Activated CD8-positive, alpha-beta memory T cell treated with anti-CD3 and anti-CD28 coated beads, Interleukin-2, amount 50 U/mL, for 48 hours (primary cell): ENCODE measurements around the gene SLC7A4.
A peak's percentile ranks its signal among the peaks of the same experiment; 100 is the strongest.
"Not testable (repeated sequence)": the region's sequence is repeated elsewhere in the genome, so short reads cannot be mapped to it uniquely, and the experiment has no call there.

Source experiments
- DNase-seq: peaks from one replicate; pipeline ENCODE4 v3.0.0-alpha.2; 2020

The SLC7A4 gene

GRCh38 chr22:21014726-21015465 is 17.5 kb downstream of the SLC7A4 start, which contains the start of gene P2RX6:
Gene P2RX6 (plus strand): TSS chr22:21015165. CDS start chr22:21015175, 10 bp downstream.
- DNase-seq: no peak

DNA sequence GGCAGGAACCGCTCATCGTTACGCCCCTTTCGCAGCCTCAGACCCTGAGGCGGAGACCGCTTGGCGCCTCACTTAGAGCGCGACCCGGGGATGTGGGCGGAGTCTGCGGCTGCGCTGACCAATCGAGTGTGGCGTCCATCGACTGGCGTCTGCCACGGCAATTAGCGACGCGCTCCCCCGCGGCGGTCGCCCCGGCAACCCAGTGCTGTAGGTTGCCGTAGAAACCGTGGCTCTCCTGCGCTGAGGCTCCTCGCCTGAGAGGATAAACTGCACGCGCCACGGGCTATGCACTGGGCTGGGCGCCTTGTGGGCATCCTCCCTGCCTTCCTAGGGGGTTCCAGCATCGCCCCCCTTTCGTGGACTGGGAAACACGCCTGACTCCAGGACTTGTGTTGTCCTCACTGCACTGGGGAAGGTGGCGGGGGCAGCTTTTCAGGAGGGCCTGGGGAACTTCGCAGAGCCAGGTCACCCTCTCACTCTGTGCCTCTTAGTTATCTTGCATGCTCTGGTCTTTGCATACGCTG is 18.1 kb downstream of the SLC7A4 start:
- DNase-seq: peak; percentile 92

DNA sequence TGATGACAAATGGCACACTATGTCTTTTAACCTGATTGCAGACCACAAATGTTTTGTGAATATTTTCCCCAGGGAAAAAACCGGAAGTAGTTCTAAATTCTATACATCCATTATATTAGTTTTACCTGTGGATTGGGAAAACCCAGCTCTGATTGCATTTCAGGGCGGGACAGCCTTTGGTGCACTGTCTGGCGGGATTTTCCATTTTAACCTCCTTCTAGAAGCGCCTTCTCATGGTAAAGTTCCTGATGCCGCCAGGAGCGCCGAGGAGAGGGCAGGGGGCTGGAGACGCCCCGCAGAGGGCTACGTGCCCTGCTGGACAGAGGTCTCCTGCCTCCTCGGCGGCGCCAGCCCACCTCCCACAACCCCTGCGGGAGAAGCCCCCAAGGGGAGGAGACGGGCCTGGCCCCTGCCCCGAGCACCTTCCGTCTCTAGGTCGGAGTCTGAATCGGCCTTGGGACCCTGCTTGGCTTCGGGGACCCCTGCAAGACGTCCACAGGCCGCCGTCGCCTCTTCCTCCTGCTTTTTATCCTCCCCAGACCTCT is 18.6 kb downstream of the SLC7A4 start:
- no peak for DNase-seq

GRCh38 chr22:21012446-21013407 is 19.6 kb downstream of the SLC7A4 start:
- DNase-seq: no peak

- DNase-seq: no peak
These were observed 21.8 kb downstream of the SLC7A4 start for GRCh38 chr22:21010426-21011113.

DNA sequence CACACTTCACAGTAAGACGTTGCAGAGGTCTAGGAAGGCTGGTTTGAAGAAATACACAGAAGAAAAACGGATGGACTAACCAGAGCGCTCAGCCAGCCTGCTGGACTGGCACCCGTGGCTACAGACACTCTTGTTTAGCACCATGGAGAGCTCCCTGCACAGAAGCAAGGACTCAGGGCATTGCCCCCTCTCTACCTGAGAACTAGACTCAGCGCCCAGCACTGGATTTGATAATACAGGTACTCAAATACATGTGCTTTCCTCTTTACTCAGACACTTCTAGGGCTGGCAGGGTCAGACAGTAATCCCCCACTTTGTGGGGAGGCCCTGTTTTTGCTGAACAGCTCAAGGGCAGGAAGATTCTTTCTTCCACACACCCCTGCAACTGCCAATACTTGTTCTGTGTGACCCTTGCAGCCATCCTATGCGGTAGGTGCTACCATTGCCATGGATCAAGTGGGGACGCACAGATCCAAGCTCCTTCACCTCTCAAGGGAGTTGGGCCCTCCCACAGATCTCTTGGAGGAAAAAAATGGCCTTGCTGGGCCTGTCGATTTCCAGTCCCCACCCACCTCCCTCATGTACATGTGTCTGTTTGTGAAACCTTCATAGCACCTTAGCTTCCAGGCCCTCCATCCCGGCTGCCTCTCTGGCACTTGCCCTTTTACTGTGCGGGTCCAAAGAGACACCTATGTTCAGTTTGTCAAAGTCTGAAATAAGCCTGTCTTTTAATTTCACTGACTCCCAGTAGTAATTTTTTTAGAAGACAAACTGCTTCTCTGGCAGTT is 22.5 kb downstream of the SLC7A4 start:
- no peak for DNase-seq

DNA sequence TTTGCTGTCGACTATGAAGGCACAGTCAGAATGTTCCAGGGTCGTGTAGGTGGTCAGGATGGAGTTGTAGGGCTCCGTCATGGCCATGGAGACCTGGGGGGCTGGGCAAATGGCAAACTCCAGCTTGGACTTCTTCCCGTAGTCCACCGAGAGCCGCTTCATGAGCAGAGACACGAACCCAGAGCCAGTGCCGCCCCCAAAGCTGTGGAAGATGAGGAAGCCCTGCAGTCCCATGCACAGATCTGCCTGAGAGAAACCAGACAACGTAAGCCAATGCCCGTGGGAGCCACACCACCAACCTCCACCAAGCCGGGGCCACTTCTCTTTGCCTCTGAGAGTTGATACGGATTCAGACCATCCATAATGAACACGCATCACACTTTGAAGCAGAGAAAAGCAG is 23.2 kb downstream of the SLC7A4 start:
- not testable (repeated sequence) for DNase-seq

DNA sequence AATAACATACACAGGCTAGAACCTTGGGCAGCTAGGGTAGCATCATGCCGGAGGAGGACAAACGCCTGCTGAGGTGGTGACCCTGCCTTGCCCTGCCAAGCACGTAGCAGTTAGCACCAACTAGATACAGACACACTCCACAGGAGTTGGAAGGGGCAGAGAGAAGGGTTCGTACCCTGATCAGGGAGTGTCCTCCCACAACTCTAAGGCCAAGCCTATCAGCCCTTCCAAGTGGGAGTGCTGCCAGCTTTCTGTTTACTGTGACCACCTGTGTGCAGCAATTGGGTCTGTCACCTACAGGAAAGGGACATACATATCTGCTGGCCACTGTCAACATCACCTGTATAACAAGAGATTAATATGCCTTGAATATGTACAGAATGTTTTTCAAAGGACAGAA is 28.6 kb downstream of the SLC7A4 start:
- DNase-seq: no peak

GRCh38 chr22:21001601-21002325 is 30.6 kb downstream of the SLC7A4 start, which contains the start of gene THAP7:
Gene THAP7 (minus strand): TSS chr22:21002118. CDS start chr22:21001911, 207 bp downstream.
- peak; percentile 98 for DNase-seq

DNA sequence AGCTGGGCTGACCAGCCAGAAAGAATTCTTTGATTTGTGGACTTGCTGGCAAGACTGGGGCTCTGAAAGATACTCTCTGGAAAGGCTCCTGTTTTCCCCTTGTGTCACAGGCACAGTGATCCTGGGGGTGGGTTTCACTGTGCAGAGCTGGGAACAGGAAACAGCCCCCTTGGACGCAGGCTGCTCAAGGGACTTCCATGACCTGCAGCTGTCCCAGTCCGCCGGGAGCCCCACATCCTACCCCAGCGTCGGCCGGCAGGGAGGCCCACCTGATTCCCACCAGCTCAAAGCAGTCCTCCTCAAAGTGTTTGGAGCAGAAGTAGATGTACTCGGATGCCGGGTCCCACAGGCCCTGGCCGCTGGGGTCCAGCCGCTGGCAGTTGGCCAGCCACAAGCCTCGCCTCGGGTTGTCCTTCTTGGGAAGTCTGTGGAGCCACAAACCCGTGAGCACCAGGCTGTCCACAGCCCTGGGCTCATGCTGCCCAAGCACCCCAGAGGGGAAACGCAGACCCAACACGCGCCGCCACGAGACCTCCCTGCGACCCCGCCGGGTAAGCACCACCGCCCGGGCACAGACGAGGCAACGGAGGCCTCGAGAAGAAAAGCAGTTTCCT is 31.3 kb downstream of the SLC7A4 start:
- no peak for DNase-seq

DNA sequence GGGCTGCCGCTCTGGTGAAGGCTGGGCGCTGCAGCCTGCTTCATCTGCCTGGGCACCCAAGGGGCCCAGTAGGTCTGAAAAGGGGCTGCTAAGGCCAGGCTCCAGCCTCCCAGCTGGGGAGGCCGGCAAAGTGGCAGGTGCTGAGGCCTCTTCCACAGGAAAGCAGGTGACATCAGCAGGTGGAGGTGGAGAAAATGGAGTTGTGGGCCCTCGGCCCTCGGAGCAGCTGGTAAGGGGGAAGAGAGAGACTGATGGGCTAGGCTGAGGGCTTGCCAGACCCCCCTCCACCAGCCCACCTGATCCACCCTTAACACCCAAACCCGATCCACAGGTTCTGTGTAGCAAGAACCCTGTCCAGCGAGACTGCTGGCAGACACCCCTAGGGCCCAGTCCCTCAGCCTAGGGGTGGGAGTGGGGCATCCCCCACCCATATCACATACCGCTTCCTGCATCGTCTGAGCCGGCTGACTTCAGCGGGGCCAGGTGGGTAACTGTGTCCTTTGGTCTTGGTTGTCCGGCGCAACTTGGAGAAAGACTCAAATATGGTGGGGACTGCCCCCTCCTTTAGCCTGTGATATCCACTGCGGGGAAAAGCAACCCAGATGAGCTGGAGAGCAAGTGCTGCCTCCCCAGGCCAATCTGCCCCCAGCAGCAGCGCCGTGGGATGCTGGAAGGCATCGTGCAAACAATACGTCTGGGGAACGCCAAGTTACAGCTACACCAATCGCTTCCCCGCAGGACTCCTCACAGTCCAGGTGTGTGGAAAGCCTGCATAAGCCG is 32.0 kb downstream of the SLC7A4 start:
- peak; percentile 61 for DNase-seq

DNA sequence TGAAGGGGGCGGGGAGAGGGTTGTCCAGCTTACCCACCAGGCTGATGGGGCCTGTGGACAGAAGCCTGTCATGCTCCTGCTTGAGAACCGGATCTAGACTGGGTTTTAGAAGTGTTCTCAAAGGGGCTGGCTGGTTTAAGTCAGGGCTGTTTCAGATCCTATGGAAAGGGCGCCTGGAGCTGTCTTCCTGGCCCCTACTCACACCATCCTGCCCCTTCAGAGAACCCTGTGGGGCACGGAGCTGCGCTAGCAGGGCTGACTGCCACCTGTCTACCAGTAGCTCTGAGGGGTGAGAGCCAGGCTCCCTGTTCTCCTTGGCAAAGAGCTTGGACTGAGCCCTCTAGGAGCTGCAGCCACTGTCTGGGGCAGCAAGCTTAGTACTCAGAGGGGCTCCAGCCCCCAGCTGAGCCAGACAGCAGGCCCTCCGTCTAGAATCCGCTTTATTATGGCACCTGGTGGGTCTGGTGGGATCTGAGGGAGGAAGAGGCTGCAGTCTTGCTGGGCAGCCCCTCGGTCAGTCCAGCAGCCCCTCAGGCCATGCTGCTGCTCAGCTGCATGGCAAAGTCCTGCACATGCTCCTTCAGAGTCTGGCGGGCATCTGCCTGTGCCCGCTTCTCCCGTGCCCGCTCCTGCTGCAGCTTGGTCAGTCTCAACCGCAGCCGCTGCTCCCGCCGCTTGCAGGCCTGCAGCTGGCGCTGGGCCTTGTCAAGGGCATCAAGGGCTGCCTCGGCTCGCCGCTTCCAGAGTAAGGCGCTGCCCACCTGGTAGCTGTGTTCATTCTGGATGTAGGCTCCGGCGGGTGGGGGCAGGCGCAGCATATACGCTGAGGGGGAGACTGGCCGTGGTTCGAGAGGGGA is 32.8 kb downstream of the SLC7A4 start:
- no peak for DNase-seq

GRCh38 chr22:20998411-20999336 is 33.7 kb downstream of the SLC7A4 start:
- DNase-seq: no peak

DNA sequence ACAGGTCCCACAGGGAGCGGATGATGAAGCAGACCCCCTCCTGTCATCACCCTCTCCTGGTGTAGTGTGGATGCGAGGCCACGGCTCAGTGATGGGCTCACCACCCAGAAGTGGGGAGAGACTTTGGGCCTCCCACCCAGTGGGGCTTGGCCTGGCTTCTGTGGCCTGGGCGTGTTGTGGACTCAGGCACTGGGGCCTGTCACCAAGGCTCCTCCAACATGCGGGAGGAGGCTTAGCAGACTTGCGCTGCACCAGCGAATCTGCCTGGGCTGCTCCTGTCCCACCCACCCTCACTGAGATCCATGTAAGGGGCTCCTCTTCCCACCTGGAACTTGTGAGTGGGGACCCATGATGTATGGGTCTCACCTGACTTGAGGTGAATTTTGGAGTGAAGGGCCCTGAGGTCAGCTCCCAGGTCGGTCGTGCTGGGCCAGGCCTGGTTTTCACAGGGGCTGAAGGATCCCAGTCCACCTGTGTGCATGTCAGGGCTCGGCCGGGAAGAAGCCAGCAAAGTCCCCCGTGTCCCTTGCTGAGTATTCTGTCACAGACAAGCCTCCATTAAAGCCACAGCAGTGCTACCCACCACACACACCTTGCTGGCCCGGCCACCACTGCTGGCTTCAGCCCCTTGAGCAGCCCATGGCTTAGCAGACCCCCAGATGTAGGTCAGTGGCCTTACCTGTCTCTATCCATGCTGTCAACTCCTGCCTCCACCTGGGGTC is 34.7 kb downstream of the SLC7A4 start:
- DNase-seq: peak; percentile 56

DNA sequence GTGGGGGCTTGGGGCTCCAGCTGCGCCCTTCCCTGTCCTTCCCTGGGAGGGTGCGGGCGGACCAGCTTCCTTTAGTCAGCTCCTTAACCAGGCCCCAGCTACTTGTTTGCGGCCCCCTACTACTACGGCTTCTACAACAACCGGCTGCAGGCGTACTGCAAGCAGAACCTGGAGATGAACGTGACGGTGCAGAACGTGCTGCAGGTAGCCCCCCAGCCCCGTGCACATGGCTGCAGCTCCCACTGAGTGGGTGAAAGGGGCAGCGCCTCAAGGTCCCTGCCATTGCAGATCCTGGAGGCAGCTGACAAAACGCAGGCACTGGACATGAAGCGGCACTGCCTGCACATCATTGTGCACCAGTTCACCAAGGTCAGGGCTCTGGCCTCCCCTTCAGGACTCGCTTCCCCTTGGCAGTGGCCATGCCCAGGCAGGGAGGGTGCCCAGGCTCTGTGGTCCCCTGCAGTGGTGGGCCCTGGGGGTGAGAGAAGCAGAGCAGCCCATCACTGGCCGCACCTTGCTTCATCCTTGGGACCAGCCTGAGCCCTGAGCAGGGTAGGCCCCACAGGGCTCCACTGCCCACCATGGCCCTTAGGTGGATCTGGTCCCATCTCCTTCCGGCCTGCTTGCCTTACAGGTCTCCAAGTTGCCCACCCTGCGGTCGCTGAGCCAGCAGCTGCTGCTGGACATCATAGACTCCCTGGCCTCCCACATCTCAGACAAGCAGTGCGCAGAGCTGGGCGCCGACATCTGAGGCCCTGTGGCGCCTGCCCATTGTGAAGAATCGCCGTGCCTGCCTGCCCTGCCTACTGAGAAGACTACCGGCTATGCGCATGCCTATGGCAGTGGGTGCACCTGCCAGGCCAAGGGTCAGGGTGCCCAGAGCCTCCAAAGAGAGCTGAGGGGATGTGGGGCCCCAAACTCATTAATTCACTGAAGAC is 35.5 kb downstream of the SLC7A4 start:
- no peak for DNase-seq

GRCh38 chr22:20996031-20996410 is 36.3 kb downstream of the SLC7A4 start:
- no peak for DNase-seq
